Endothelial cell of umbilical vein (primary cell): Measurements from ENCODE around the gene SPDYE6. TPM values are rescaled to one million over a fixed set of nuclear protein-coding genes. Genes with fewer than 3 reads are reported as not detected.
"Not testable (repeated sequence)": the region's sequence is repeated elsewhere in the genome, so short reads cannot be mapped to it uniquely, and the experiment has no call there.

Experiments used
- BruUV-seq: library from RNA; stranded (reverse); fragments of 400-500 nt; replicated peaks from 2 replicates; lab custom pipeline; 2021; lab: Mats Ljungman, UMichigan
- CTCF ChIA-PET: fragments of 300-600, 350-600 bp; sonication (Branson Sonifier 250); formaldehyde crosslinking; loops from one replicate; lab custom pipeline; 2021; ENCODE audit warnings: antibody characterized with exemption, inconsistent platforms; lab: Charles Lee
- POLR2A ChIA-PET: fragments of 300-600, 350-600 bp; sonication (Branson Sonifier 250); formaldehyde crosslinking; loops from one replicate; lab custom pipeline; 2021; ENCODE audit warnings: antibody characterized with exemption, inconsistent platforms; lab: Charles Lee
- DNase-seq: peaks from one replicate; pipeline ENCODE4 v3.0.0-alpha.2; 2011; ENCODE audit warnings: low read depth, low spot score
- FAIRE-seq: peaks from 2 replicates; lab custom pipeline; 2011; peaks lifted over from hg19 to GRCh38; lab: Jason Lieb, UNC
- H2AFZ ChIP-seq: 2 replicates; pipeline ENCODE4 v1.6.0; 2012; ENCODE audit warnings: low read depth, low read length, control low read depth, inconsistent platforms
- H3K27ac ChIP-seq: 2 replicates; pipeline ENCODE4 v1.5.1; 2011; ENCODE audit warnings: low read depth, mild to moderate bottlenecking, control low read depth, low read length, moderate library complexity; ENCODE audit not compliant: insufficient read depth
- H3K27me3 ChIP-seq, 2 experiments: 2 replicates each; pipeline versions ENCODE4 v1.6.0 to v1.6.1; 2011; ENCODE audit warnings: low read length in 2 of 2, mixed read lengths in 1 of 2; ENCODE audit not compliant: control insufficient read depth in 2 of 2, insufficient read depth in 2 of 2
- H3K36me3 ChIP-seq, 2 experiments: 2 replicates in 1 of 2; 3 replicates in 1 of 2; pipeline ENCODE4 v1.5.1; 2011; ENCODE audit warnings: low read length in 2 of 2, mild to moderate bottlenecking in 1 of 2, moderate library complexity in 1 of 2; ENCODE audit not compliant: control insufficient read depth in 2 of 2, insufficient read depth in 2 of 2; ENCODE audit errors: extremely low read depth in 1 of 2
- H3K4me1 ChIP-seq: 3 replicates; pipeline ENCODE4 v1.5.1; 2011; ENCODE audit warnings: mild to moderate bottlenecking, low read length; ENCODE audit not compliant: control insufficient read depth, insufficient read depth; ENCODE audit errors: extremely low read depth
- H3K4me2 ChIP-seq: 2 replicates; pipeline ENCODE4 v1.6.1; 2011; ENCODE audit warnings: low read length, control low read depth, mixed read lengths; ENCODE audit not compliant: insufficient read depth
- H3K4me3 ChIP-seq, 3 experiments: fragments of 200-600 bp in 1 of 3; sonication (generic), shearing (Covaris generic) in 1 of 3; replicated peaks in 1 of 3; 2 replicates each; pipeline ENCODE4 v1.5.1; 2011 to 2016; ENCODE audit warnings: control low read depth in 3 of 3, low read length in 3 of 3, mild to moderate bottlenecking in 2 of 3, inconsistent platforms in 1 of 3, low read depth in 1 of 3, moderate library complexity in 1 of 3; ENCODE audit not compliant: insufficient read depth in 1 of 3
- H3K79me2 ChIP-seq: 2 replicates; pipeline ENCODE4 v1.6.0; 2012; ENCODE audit warnings: low read length, inconsistent platforms; ENCODE audit not compliant: control insufficient read depth, insufficient read depth
- H3K9ac ChIP-seq: replicated peaks from 2 replicates; pipeline ENCODE3; 2011; ENCODE audit warnings: low read length, control low read depth; ENCODE audit not compliant: insufficient read depth; ENCODE audit errors: extremely low read depth
- H3K9me1 ChIP-seq: replicated peaks from 3 replicates; pipeline ENCODE4 v1.6.0; 2011; ENCODE audit warnings: mild to moderate bottlenecking, low read length; ENCODE audit not compliant: control insufficient read depth, insufficient read depth; ENCODE audit errors: extremely low read depth
- H3K9me3 ChIP-seq: replicated peaks from 2 replicates; pipeline ENCODE4 v1.5.1; 2012; ENCODE audit warnings: low read length, inconsistent platforms; ENCODE audit not compliant: control insufficient read depth, insufficient read depth
- H4K20me1 ChIP-seq: replicated peaks from 2 replicates; pipeline ENCODE3; 2011; ENCODE audit warnings: mild to moderate bottlenecking, low read length; ENCODE audit not compliant: control insufficient read depth, insufficient read depth; ENCODE audit errors: extremely low read depth
- MYC ChIP-seq: IDR thresholded peaks from one replicate; pipeline ENCODE4 v1.6.1; 2011; ENCODE audit warnings: mild to moderate bottlenecking, low read depth, low read length
- POLR2AphosphoS5 ChIP-seq: IDR thresholded peaks from 2 replicates; pipeline ENCODE4 v1.6.1; 2012; ENCODE audit warnings: low read depth, mild to moderate bottlenecking, control low read depth, low read length, moderate library complexity; ENCODE audit not compliant: insufficient read depth
- dilution Hi-C: fragments of 300-500 bp; cut with MboI; formaldehyde crosslinking; loops from one replicate; pipeline ENCODE4 v1.15.0; 2019; ENCODE audit warnings: low sequenced_read_pairs; ENCODE audit not compliant: extremely low pct_ligation_motif_present
- intact Hi-C: fragments of 100-400 bp; cut with micrococcal nuclease; formaldehyde crosslinking; loops from one replicate; pipeline ENCODE4 v1.10.0; 2022
- polyA plus RNA-seq, 4 experiments: library from polyadenylated mRNA; depleted of rRNA in 3 of 4; stranded (reverse) in 3 of 4; unstranded in 1 of 4; fragments of >200 nt; gene quantifications; 2 replicates each; pipeline versions ENCODE4 v1.2.1 to v1.2.3, GENCODE V29; 2011 to 2012; ENCODE audit warnings: missing spikeins in 1 of 4
- total RNA-seq: library from RNA; stranded (reverse); gene quantifications from 2 replicates; pipeline ENCODE4 v1.2.3, GENCODE V29; 2021

The SPDYE6 gene
- total and polyA plus RNA-seq, 2 donors (not counting 3 experiments of a cell fraction or from before 2014, with no cell fraction given), result not detected

GRCh38 chr7:102326157-102326889 lies 29.9 kb downstream of the SPDYE6 start:
- TF ChIP-seq POLR2AphosphoS5 (no peak), MYC (no peak)
- Histone ChIP-seq H3K79me2 (no peaks in the 10 kb centered on the region), H3K4me1 (no peaks in the 10 kb centered on the region), H3K27ac (no peak overlapping the region), H3K4me2 (no peak overlapping the region), H3K4me3 (no peak overlapping the region), H3K9ac (no peak overlapping the region), H3K9me1 (no peaks in the 10 kb centered on the region), H2AFZ (no peak overlapping the region), H3K27me3 (peaks cover 2 to 3% of the 10 kb centered on the region in 2 experiments), H3K36me3 (no peaks in the 10 kb centered on the region), H4K20me1 (no peaks in the 10 kb centered on the region), H3K9me3 (no peaks in the 10 kb centered on the region)
- ChIA-PET CTCF (no interaction called here), POLR2A (no interaction called here)
- DNase-seq, result no peak
- FAIRE-seq, result no peak
- no TSS peak for BruUV-seq
- intact Hi-C loops, result no loop called here
- dilution Hi-C loops, result no loop called here

DNA sequence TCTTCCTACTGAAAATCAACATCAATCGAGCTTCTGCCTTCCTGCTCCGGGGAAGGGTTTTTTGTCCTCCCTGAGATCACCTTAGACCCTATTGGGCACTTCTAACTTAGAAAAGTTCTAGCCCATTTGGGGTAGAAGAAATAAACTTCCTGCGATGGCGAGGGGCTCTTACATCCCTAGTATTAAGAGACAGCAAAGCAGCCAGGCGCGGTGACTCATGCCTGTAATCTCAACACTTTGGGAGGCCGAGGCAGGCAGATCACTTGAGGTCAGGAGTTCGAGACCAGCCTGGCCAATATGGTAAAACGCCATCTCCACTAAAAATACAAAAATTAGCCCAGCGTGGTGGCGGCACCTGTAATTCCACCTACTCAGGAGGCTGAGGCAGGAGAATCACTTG lies 31.1 kb downstream of the SPDYE6 start:
- H4K20me1 ChIP-seq, H3K9ac ChIP-seq, H3K79me2 ChIP-seq, dilution Hi-C loops, H3K9me3 ChIP-seq, CTCF ChIA-PET, FAIRE-seq, DNase-seq, H2AFZ ChIP-seq, H3K27me3 ChIP-seq, intact Hi-C loops, H3K36me3 ChIP-seq, POLR2A ChIA-PET, H3K4me1 ChIP-seq, H3K9me1 ChIP-seq, H3K4me3 ChIP-seq, H3K4me2 ChIP-seq, H3K27ac ChIP-seq, BruUV-seq: not testable (repeated sequence)
